CD4-positive, alpha-beta memory T cell (primary cell): ENCODE data around the gene RHOBTB1. TPM values are rescaled to one million over a fixed set of nuclear protein-coding genes. Genes with fewer than 3 reads are reported as not detected.

Experiments used
- CTCF ChIA-PET: fragments of 350-600 bp; sonication (Branson Sonifier 250); formaldehyde crosslinking; loops from one replicate; lab custom pipeline; 2021; ENCODE audit warnings: inconsistent platforms; ENCODE audit not compliant: partially characterized antibody; lab: Charles Lee
- POLR2A ChIA-PET: fragments of 350-600 bp; sonication (Branson Sonifier 250); formaldehyde crosslinking; loops from one replicate; lab custom pipeline; 2021; ENCODE audit not compliant: partially characterized antibody; lab: Charles Lee
- DNase-seq, 5 donors: peaks; one replicate each; pipeline versions ENCODE4 v3.0.0 to v3.0.0-alpha.2; 2020 to 2022; ENCODE audit warnings: mixed read lengths in 1 of 5
- H3K27ac ChIP-seq: one replicate; pipeline ENCODE4 v1.7.0; 2013; ENCODE audit warnings: low read depth, low read length
- H3K27me3 ChIP-seq: 2 replicates; pipeline ENCODE4 v1.7.0; 2013; ENCODE audit warnings: mild to moderate bottlenecking, low read length, moderate library complexity; ENCODE audit not compliant: insufficient read depth
- H3K36me3 ChIP-seq: 2 replicates; pipeline ENCODE4 v1.7.0; 2013; ENCODE audit warnings: mild to moderate bottlenecking, low read length, moderate library complexity; ENCODE audit not compliant: insufficient read depth
- H3K4me1 ChIP-seq: 2 replicates; pipeline ENCODE4 v1.7.0; 2013; ENCODE audit warnings: mild to moderate bottlenecking, low read length, moderate library complexity; ENCODE audit not compliant: insufficient read depth
- H3K4me3 ChIP-seq, 2 donors: one replicate each; pipeline ENCODE4 v1.7.0; 2013; ENCODE audit warnings: low read length in 2 of 2, mild to moderate bottlenecking in 1 of 2
- H3K9me3 ChIP-seq, 2 donors: one replicate each; pipeline ENCODE4 v1.7.0; 2013; ENCODE audit warnings: low read length in 2 of 2, control low read depth in 1 of 2; ENCODE audit not compliant: control insufficient read depth in 1 of 2
- H3K27ac Mint-ChIP-seq, 7 donors: one replicate each; pipeline ENCODE4 v1.8.0; 2020 to 2021; ENCODE audit warnings: mixed read lengths in 7 of 7, mild to moderate bottlenecking in 6 of 7, inconsistent platforms in 3 of 7, moderate library complexity in 3 of 7
- H3K27me3 Mint-ChIP-seq, 2 donors: one replicate each; pipeline ENCODE4 v1.8.0; 2020 to 2021; ENCODE audit warnings: mixed read lengths in 2 of 2
- H3K36me3 Mint-ChIP-seq, 2 donors: one replicate each; pipeline ENCODE4 v1.8.0; 2020 to 2021; ENCODE audit warnings: mixed read lengths in 2 of 2, inconsistent platforms in 1 of 2, mild to moderate bottlenecking in 1 of 2
- H3K4me1 Mint-ChIP-seq, 4 donors: one replicate each; pipeline ENCODE4 v1.8.0; 2020 to 2021; ENCODE audit warnings: mixed read lengths in 4 of 4, mild to moderate bottlenecking in 1 of 4
- H3K4me3 Mint-ChIP-seq, 8 donors: one replicate each; pipeline ENCODE4 v1.8.0; 2020 to 2021; ENCODE audit warnings: mixed read lengths in 8 of 8, mild to moderate bottlenecking in 7 of 8, moderate library complexity in 6 of 8, inconsistent platforms in 3 of 8
- H3K9me3 Mint-ChIP-seq, 8 donors: one replicate each; pipeline ENCODE4 v1.8.0; 2020 to 2021; ENCODE audit warnings: mixed read lengths in 8 of 8, mild to moderate bottlenecking in 5 of 8, inconsistent platforms in 3 of 8, moderate library complexity in 1 of 8
- intact Hi-C: fragments of 100-400 bp; cut with micrococcal nuclease; formaldehyde crosslinking; loops from one replicate; pipeline ENCODE4 v1.15.1; 2023
- polyA plus RNA-seq, 2 donors: library from polyadenylated mRNA; unstranded; fragments of 300-500 nt; fragmentation: Illumina TruSeq; gene quantifications; one replicate each; pipeline ENCODE4 v1.2.3, GENCODE V29; 2021
- total RNA-seq, 2 experiments: library from RNA; stranded (reverse); gene quantifications; one replicate each; pipeline ENCODE4 v1.2.3, GENCODE V29; 2021

RHOBTB1 gene
- total and polyA plus RNA-seq, 4 experiments from 2014 or later = 0.25 TPM; not detected in 3

DNA sequence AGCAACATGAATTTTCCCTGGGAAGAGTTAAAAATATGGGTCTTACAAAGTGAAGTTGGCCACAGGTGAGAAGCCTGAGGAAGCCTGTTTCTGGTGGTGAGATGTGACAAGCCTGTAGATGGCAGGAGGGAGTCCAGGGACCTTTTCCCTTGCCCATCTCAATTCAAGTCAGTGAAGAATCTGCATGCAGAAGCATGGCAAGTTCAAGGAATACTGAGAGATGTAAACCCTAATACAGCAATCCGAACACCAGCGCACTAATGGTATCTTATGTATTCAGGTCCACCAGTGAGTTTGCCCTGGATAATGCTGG, 73.6 kb downstream of the RHOBTB1 start:
- CTCF ChIA-PET = no interaction called here
- Mint-ChIP-seq H3K27me3 (peaks cover 13 to 14% of the 10 kb centered on the region in 2 donors), H3K9me3 (no peaks in the 10 kb centered on the region)

DNA sequence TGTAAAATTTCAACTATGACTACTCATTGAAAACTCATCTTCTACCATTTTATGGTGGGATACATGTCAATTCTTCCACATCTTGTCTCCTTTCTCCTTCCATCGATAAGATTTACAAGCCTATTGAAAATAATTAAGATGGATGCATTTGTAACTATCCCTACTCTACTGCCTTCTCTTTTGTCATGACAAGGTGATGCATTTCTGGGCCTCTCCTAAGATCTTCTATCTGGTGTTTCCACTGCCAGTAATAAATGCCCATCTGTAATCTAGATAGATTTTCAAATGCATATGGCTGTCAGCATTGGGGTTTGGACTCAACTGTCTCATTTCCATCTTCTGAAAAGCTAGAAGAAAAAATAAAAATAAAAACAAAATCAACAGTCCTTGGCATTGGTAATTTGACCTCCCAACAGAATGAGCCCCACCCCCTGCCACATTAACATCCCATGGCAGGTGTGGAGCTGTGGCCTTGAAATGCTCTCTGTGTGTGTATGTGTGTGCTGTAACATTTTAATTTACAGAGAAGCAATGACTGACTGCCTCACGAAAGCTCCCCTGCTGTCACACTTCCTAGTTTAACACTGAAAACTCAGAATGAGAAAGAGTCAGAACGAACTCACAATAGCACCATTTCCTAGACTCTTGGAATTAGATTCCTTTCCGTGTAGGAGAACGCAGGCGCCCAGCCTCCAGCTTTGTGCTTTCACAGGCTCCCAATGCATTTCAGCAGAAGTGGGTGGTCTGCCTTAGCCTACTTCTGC, 74.2 kb downstream of the RHOBTB1 start:
- Histone ChIP-seq H3K9me3 (no peaks in the 10 kb centered on the region), H3K4me1 (no peaks in the 10 kb centered on the region), H3K4me3 (no peak overlapping the region), H3K27me3 (no peaks in the 10 kb centered on the region), H3K27ac (no peak overlapping the region), H3K36me3 (no peaks in the 10 kb centered on the region)
- ChIA-PET POLR2A (no interaction called here), CTCF (interaction anchor here (1.2 kb wide), 1 partner anchor 38 kb away, joined by 3 read pairs; no protein-coding TSS in a partner anchor)
- Mint-ChIP-seq H3K36me3 (no peaks in the 10 kb centered on the region), H3K27ac (no peak overlapping the region), H3K9me3 (no peaks in the 10 kb centered on the region), H3K27me3 (peaks cover 14% of the 10 kb centered on the region in 2 donors), H3K4me3 (no peak overlapping the region), H3K4me1 (no peaks in the 10 kb centered on the region)
- no peak for DNase-seq
- intact Hi-C loops = no loop called here

More for the DNA sequence above, 73.6 kb downstream of the RHOBTB1 start:
- no peaks in the 10 kb centered on the region for H3K4me1 ChIP-seq
- H3K4me3 ChIP-seq = no peak overlapping the region
- POLR2A ChIA-PET = no interaction called here
- H3K27ac ChIP-seq = no peak overlapping the region
- no peaks in the 10 kb centered on the region for H3K9me3 ChIP-seq
- no peaks in the 10 kb centered on the region for H3K36me3 ChIP-seq
- H3K36me3 Mint-ChIP-seq = no peaks in the 10 kb centered on the region
- no peak overlapping the region for H3K4me3 Mint-ChIP-seq
- H3K4me1 Mint-ChIP-seq = no peaks in the 10 kb centered on the region
- no peaks in the 10 kb centered on the region for H3K27me3 ChIP-seq
- DNase-seq = no peak
- intact Hi-C loops = no loop called here
- H3K27ac Mint-ChIP-seq = no peak overlapping the region

DNA sequence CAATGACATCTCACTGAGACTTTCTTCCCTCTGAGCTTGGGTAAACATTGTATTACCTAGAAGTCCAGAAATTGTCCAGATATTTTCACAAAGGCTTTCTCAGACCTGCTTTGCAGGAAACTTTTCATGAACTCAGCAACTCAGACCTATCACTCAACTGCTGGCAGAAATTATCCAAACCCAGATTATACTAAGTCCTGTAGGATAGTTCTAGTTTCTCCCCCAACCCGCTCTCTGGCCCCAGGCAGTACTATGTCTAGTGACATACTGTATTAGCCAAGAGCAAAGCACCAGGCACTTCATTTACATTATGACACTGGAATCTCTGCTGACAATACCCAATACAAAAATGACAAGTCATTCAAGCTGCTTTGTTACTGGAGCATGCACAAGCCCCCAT, 75.0 kb downstream of the RHOBTB1 start:
- Mint-ChIP-seq H3K4me3 (no peak overlapping the region), H3K27ac (no peak overlapping the region), H3K27me3 (peaks cover 16 to 18% of the 10 kb centered on the region in 2 donors), H3K4me1 (no peaks in the 10 kb centered on the region), H3K9me3 (no peaks in the 10 kb centered on the region), H3K36me3 (no peaks in the 10 kb centered on the region)
- no peak overlapping the region for H3K27ac ChIP-seq
- DNase-seq = no peak
- ChIA-PET POLR2A (no interaction called here), CTCF (interaction anchor here (1.2 kb wide), 1 partner anchor 39 kb away, joined by 3 read pairs; no protein-coding TSS in a partner anchor)
- H3K27me3 ChIP-seq = no peaks in the 10 kb centered on the region
- H3K36me3 ChIP-seq = no peaks in the 10 kb centered on the region
- no peak overlapping the region for H3K4me3 ChIP-seq
- H3K9me3 ChIP-seq = no peaks in the 10 kb centered on the region
- intact Hi-C loops = no loop called here
- no peaks in the 10 kb centered on the region for H3K4me1 ChIP-seq

DNA sequence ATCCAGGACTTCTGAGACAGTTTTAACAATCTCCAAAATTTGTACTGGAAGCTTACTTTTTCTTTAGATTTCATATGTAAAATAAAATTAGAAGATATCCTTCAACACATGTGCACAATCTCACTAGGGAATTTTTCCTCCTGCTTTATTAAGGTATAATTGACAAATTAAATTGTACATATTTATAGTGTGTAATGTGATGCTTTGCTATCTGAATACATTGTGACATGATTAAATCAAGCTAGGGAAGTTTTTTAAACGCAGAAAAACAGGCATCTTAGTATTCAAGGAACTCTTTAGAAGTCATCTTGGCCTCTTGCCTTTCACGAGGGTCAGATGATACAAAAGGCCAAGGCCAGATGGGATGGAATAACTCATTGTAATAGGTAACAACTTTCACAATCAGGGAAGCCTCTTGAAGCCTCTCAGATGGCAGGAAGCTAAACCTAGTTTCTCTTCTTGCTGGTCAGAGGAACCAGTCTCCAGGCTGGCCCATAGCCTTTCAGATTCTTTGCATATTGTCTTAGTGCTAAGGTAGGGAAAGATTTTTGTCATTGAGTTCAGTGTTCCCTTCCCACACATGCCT, 78.7 kb downstream of the RHOBTB1 start:
- Mint-ChIP-seq H3K4me3 (no peak overlapping the region), H3K4me1 (no peaks in the 10 kb centered on the region), H3K36me3 (no peaks in the 10 kb centered on the region), H3K27ac (no peak overlapping the region), H3K9me3 (no peaks in the 10 kb centered on the region), H3K27me3 (peaks cover 16 to 18% of the 10 kb centered on the region in 2 donors)
- no peaks in the 10 kb centered on the region for H3K27me3 ChIP-seq
- H3K4me3 ChIP-seq = no peak overlapping the region
- POLR2A ChIA-PET = no interaction called here
- no peaks in the 10 kb centered on the region for H3K4me1 ChIP-seq
- CTCF ChIA-PET = no interaction called here
- H3K9me3 ChIP-seq = no peaks in the 10 kb centered on the region
- no peak overlapping the region for H3K27ac ChIP-seq
- intact Hi-C loops = no loop called here
- DNase-seq = no peak
- no peaks in the 10 kb centered on the region for H3K36me3 ChIP-seq

DNA sequence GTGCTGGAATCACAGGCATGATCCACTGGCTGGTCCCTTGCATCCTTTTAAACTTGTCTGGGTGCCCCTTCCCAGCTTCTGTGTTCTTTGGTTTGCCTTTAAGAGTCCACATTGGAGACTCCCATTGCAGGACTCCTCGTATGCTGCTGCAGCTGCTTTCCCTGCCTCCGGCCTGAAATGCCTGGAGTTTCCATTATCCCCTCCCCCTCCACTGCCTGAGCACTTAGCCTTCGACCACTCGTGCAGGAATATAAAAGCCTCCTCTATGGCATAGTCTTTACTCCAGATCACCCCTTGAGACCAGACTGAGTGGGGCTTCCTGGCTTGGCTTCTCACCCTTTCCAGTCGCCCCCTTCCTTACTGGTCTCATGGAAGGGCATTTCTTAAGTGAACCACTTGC, 80.2 kb downstream of the RHOBTB1 start:
- intact Hi-C loops = no loop called here
- CTCF ChIA-PET = no interaction called here

DNA sequence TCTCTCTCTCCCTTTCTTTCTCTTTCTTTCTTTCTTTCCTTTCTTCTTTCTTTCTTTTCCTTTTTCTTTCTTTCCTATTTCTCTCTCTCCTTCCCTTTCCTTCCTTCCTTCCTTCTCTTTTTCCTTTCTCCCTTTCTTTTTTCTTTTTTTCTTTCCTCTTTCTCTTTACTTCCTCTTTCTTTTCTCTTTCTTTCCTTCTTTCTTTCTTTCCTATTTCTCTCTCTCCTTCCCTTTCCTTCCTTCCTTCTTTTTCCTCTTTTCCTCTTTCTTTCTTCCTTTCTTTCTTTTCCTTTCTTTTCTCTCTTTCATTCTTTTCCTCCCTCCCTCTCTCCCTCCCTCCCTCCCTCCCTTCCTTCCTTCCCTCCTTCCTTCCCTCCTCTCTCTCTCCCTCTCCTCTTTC, 81.5 kb downstream of the RHOBTB1 start:
- H3K27ac Mint-ChIP-seq = no peak overlapping the region
- Histone ChIP-seq H3K36me3 (no peaks in the 10 kb centered on the region), H3K4me1 (no peaks in the 10 kb centered on the region), H3K4me3 (no peak overlapping the region), H3K9me3 (no peaks in the 10 kb centered on the region), H3K27ac (no peak overlapping the region), H3K27me3 (no peaks in the 10 kb centered on the region)
- H3K9me3 Mint-ChIP-seq = peaks cover 0 to 2% (median 0%) of the 10 kb centered on the region in 8 donors
- no peaks in the 10 kb centered on the region for H3K4me1 Mint-ChIP-seq
- peaks cover 17 to 20% of the 10 kb centered on the region in 2 donors for H3K27me3 Mint-ChIP-seq
- intact Hi-C loops = no loop called here
- ChIA-PET POLR2A (no interaction called here), CTCF (no interaction called here)
- no peaks in the 10 kb centered on the region for H3K36me3 Mint-ChIP-seq
- no peak for DNase-seq
- no peak overlapping the region for H3K4me3 Mint-ChIP-seq

More for the DNA sequence above, 80.2 kb downstream of the RHOBTB1 start:
- Mint-ChIP-seq H3K9me3 (peaks cover 0 to 2% (median 0%) of the 10 kb centered on the region in 8 donors), H3K27me3 (peaks cover 17 to 20% of the 10 kb centered on the region in 2 donors), H3K4me3 (no peak overlapping the region), H3K4me1 (no peaks in the 10 kb centered on the region), H3K27ac (no peak overlapping the region), H3K36me3 (no peaks in the 10 kb centered on the region)
- Histone ChIP-seq H3K4me3 (no peak overlapping the region), H3K27me3 (no peaks in the 10 kb centered on the region), H3K9me3 (no peaks in the 10 kb centered on the region), H3K27ac (no peak overlapping the region), H3K4me1 (no peaks in the 10 kb centered on the region), H3K36me3 (no peaks in the 10 kb centered on the region)
- POLR2A ChIA-PET = no interaction called here
- DNase-seq = no peak

DNA sequence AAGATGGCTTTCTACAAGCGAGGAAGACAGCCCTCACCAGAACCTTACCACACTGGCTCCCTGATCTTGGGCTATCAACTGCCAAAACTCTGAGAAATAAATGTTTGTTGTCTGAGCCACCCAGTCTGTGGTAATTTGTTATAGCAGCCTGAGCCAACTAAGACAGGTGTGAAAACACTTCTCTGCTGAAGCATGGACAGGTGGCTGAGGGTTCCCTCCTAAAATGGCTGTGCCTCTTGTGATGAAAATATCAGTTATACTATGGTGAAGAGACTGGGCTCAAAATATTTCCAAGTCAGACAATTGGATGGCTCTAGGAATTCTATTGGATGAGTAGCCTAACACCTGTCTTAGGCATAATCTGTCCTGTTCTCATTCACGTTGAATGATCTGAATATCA, 87.6 kb downstream of the RHOBTB1 start:
- H3K4me3 Mint-ChIP-seq = no peak overlapping the region

More for the DNA sequence above, 87.6 kb downstream of the RHOBTB1 start:
- no peak overlapping the region for H3K27ac Mint-ChIP-seq
- no peaks in the 10 kb centered on the region for H3K4me1 Mint-ChIP-seq
- no peaks in the 10 kb centered on the region for H3K36me3 ChIP-seq
- no peaks in the 10 kb centered on the region for H3K4me1 ChIP-seq
- no peak overlapping the region for H3K4me3 ChIP-seq
- intact Hi-C loops = no loop called here
- H3K27me3 ChIP-seq = no peaks in the 10 kb centered on the region
- CTCF ChIA-PET = no interaction called here
- no peak overlapping the region for H3K27ac ChIP-seq
- no peaks in the 10 kb centered on the region for H3K36me3 Mint-ChIP-seq
- peaks cover 0 to 9% (median 4%) of the 10 kb centered on the region in 8 donors for H3K9me3 Mint-ChIP-seq
- H3K27me3 Mint-ChIP-seq = peaks cover 9 to 10% of the 10 kb centered on the region in 2 donors
- no peaks in the 10 kb centered on the region for H3K9me3 ChIP-seq
- POLR2A ChIA-PET = no interaction called here
- no peak for DNase-seq
